ENCODE results near the gene LOC101059915.

LOC101059915 gene

DNA sequence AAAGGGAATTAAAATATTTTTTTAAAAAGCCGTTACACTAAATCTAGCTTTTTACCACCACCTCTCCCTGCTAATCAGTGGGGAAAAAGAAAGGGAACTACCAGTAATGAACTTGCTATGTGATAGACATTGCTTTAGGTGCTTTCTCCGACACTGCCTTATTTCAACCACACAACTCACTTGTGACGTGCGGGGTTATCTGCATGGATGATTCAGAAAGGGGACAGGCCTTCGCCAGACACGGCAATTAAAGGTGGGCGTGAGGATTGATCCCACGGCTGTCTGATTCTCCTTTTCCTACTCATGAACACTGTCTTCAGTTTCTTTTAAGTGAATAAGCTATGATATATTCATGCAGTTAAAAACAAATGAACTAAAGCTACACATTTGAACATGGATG, 48.2 kb upstream of the LOC101059915 start:
- no peak for DNase-seq (ENCODE audit: extremely low spot score)
- no peak for TF ChIP-seq EP300 (IDR thresholded peaks at IDR 0.05)
- TF ChIP-seq, protein P1, sequence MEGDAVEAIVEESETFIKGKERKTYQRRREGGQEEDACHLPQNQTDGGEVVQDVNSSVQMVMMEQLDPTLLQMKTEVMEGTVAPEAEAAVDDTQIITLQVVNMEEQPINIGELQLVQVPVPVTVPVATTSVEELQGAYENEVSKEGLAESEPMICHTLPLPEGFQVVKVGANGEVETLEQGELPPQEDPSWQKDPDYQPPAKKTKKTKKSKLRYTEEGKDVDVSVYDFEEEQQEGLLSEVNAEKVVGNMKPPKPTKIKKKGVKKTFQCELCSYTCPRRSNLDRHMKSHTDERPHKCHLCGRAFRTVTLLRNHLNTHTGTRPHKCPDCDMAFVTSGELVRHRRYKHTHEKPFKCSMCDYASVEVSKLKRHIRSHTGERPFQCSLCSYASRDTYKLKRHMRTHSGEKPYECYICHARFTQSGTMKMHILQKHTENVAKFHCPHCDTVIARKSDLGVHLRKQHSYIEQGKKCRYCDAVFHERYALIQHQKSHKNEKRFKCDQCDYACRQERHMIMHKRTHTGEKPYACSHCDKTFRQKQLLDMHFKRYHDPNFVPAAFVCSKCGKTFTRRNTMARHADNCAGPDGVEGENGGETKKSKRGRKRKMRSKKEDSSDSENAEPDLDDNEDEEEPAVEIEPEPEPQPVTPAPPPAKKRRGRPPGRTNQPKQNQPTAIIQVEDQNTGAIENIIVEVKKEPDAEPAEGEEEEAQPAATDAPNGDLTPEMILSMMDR (IDR thresholded peaks at IDR 0.05): no peak
- Histone ChIP-seq H3K27me3 (no peaks in the 10 kb centered on the region), H3K36me3 (peaks cover 0 to 8% (median 4%) of the 10 kb centered on the region in 4 donors), H3K4me3 (no peak overlapping the region), H3K4me1 (peaks cover 14 to 25% (median 23%) of the 10 kb centered on the region in 4 donors), H3K9me3 (no peaks in the 10 kb centered on the region), H3K27ac (replicated peaks in 1 of 4) (no peak overlapping the region)
- WGBS: 85% methylated on average over 8 of the region's 8 CpGs
- intact Hi-C loops (cut with DNase I): no loop called here

DNA sequence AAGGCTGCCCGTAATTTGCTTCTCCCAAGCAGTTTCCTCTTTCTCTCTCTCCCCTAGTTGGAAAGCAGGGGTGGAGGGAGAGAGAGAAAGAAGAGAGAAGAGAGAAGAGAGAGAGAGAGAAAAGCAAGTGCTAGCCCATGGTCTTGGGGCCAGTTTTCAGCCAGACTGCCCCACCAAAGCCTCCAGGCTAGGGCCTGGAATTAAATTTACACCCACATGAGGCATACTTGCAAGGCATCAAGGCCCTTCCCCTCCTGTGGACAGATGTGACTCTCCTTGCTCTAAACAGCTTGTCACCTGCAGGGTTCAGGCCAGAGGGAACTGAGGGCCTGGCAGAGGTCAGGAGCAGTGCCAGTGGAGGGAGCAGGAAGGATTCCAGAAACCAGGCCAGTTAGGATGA, 47.4 kb upstream of the LOC101059915 start:
- no peaks in the 10 kb centered on the region for H3K9me3 ChIP-seq
- TF ChIP-seq EP300 (IDR thresholded peaks at IDR 0.05) (no peak), POLR2AphosphoS5 (IDR thresholded peaks at IDR 0.05) (no peak), POLR2A (IDR thresholded peaks at IDR 0.05; ENCODE audit: low read depth) (no peak)
- TF ChIP-seq, protein P1 (IDR thresholded peaks at IDR 0.05): no peak
- peaks cover 14 to 25% (median 23%) of the 10 kb centered on the region in 4 donors for H3K4me1 ChIP-seq
- H3K36me3 ChIP-seq: peaks cover 0 to under 1% (median 0%) of the 10 kb centered on the region in 4 donors
- H3K27ac ChIP-seq (replicated peaks in 1 of 4): no peak overlapping the region
- 87% methylated on average over 1 of the region's 1 CpG for WGBS
- intact Hi-C loops (cut with DNase I): no loop called here
- no peaks in the 10 kb centered on the region for H3K27me3 ChIP-seq
- no peak for DNase-seq (ENCODE audit: extremely low spot score)
- H3K4me3 ChIP-seq: no peak overlapping the region

DNA sequence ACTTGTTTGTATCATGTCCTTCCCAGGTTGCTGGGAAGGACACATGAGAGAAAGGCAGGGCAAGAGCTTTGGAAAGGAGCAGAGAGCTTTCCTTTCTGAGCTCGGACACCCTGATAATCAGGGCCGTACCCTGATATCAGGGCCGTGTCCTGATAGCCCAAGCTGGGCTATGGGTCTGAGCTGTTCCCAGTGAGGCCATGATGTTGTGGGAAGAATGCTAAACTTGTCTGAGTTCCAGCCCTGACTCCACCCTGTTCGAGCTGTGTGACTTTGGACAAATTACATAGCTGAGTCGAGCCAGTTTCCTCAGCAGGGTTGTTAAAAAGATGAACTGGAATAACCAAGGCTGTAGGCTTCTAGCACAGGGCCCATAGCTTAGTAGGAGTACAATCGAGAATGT, 45.7 kb upstream of the LOC101059915 start:
- H3K36me3 ChIP-seq: no peaks in the 10 kb centered on the region
- H3K4me3 ChIP-seq: no peak overlapping the region
- TF ChIP-seq POLR2AphosphoS5 (IDR thresholded peaks at IDR 0.05) (no peak), EP300 (IDR thresholded peaks at IDR 0.05) (no peak)
- DNase-seq (ENCODE audit: extremely low spot score): no peak
- H3K27me3 ChIP-seq: no peaks in the 10 kb centered on the region
- H3K9me3 ChIP-seq: no peaks in the 10 kb centered on the region
- intact Hi-C loops (cut with DNase I): no loop called here
- WGBS: 49% methylated on average over 6 of the region's 6 CpGs
- H3K4me1 ChIP-seq: peaks cover 14 to 25% (median 23%) of the 10 kb centered on the region in 4 donors
- H3K27ac ChIP-seq (replicated peaks in 1 of 4): peak overlapping the region; percentile 74 to 80 (median 77)

DNA sequence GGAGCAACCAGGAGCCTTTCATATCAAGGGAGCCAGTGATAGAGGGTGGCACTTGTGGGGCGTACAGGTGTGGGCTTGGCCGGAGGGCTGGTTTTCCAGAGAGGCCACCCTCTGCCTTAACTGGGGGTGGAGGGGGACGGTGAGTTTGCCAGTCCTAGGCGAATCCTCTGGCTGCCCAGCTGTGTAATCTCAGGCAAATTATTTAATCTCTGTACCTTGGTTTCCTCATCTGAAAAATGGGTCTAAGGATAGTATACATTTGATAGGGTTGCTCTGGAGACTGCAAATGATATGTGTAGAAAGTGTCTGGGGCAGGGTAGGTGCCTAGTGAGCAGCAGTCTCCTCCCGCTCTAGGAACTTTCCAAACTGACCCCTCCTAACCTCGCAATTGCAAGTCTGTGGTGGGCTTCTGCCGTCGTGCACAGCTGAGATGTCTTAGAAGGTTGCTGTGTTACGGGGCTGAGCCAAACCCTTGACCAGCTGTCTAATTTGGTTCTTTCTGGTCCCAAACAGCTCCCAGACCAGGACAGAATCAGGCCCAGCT, 45.2 kb upstream of the LOC101059915 start:
- DNase-seq (ENCODE audit: extremely low spot score): no peak
- Histone ChIP-seq H3K4me1 (peaks cover 14 to 25% (median 23%) of the 10 kb centered on the region in 4 donors), H3K27me3 (no peaks in the 10 kb centered on the region), H3K9me3 (no peaks in the 10 kb centered on the region), H3K36me3 (no peaks in the 10 kb centered on the region), H3K4me3 (no peak overlapping the region), H3K27ac (replicated peaks in 1 of 4) (peak overlapping the region; percentile 74 to 80 (median 77))
- intact Hi-C loops (cut with DNase I): no loop called here
- TF ChIP-seq POLR2A (IDR thresholded peaks at IDR 0.05; ENCODE audit: low read depth) (no peak), POLR2AphosphoS5 (IDR thresholded peaks at IDR 0.05) (no peak), EP300 (IDR thresholded peaks at IDR 0.05) (no peak)
- TF ChIP-seq, protein P1 (IDR thresholded peaks at IDR 0.05): no peak
- WGBS: 79% methylated on average over 9 of the region's 9 CpGs

DNA sequence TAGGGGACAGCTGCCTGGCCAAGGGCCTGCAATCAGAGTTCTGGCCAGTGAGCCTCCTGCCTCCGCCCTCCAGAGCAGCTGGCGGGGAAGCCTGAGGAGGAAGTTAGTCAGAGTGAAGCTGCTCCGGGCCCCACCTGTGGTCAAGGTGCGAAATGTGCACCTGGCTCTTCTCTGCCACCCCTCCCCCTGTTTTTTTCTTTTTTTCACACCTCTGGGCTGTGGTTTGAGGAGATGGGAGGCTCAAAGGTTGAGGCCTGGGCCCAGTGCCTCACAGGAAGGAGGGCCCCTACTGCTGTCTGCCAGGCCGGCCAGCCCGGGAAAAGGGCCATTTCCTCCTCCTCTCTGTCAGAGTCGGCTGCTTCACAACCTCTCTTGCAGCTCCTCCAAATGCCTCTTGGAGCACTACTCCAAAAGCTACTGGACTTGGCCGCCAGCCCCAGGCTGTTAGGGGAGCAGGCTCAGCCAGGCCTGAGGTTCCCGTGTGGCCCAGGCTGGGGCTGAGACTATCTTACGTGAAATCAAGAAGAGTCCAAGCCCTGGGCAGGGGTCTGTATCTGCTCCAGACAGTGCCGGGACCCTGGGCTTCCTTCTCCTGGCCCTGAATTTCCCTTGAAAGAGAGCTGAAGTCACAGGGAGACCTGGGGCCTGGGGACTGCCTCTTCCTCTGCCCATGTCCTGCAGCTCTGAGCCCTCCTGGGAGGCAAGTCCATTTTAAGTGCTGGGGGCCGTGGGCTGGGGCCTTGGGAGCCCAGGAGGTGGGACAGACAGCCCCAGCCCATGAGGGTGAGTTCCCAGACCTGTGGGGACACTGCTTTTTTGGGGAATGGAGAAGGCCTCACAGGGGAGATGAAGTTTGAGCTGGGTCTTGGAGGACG, 44.5 kb upstream of the LOC101059915 start:
- H3K4me1 ChIP-seq: peaks cover 14 to 25% (median 23%) of the 10 kb centered on the region in 4 donors
- H3K27ac ChIP-seq (replicated peaks in 1 of 4): peak overlapping the region; percentile 74 to 80 (median 77)
- TF ChIP-seq POLR2A (IDR thresholded peaks at IDR 0.05; ENCODE audit: low read depth): no peak
- TF ChIP-seq EP300 (IDR thresholded peaks at IDR 0.05): no peak
- TF ChIP-seq POLR2AphosphoS5 (IDR thresholded peaks at IDR 0.05): peak in 1 of 2 donors; percentile 29
- TF ChIP-seq, protein P1 (IDR thresholded peaks at IDR 0.05): peak in 1 of 3 experiments; percentile 55
- WGBS: 53% methylated on average over 9 of the region's 13 CpGs
- H3K9me3 ChIP-seq: no peaks in the 10 kb centered on the region
- H3K36me3 ChIP-seq: no peaks in the 10 kb centered on the region
- no peak overlapping the region for H3K4me3 ChIP-seq
- DNase-seq (ENCODE audit: extremely low spot score): no peak
- intact Hi-C loops (cut with DNase I): no loop called here
- no peaks in the 10 kb centered on the region for H3K27me3 ChIP-seq
